Mesenchymal stem cell (in vitro differentiated cells and primary cell): ENCODE data around the gene LMX1B.
"Not testable (repeated sequence)": the region's sequence is repeated elsewhere in the genome, so short reads cannot be mapped to it uniquely, and the experiment has no call there.

ENCODE experiments used
- DNase-seq: peaks from one replicate; pipeline ENCODE4 v3.0.0-alpha.2; 2013
- H2AFZ ChIP-seq: one replicate; pipeline ENCODE4 v1.6.1; 2013; ENCODE audit warnings: low read depth, mild to moderate bottlenecking, control low read depth, inconsistent platforms, low read length, moderate library complexity
- H2AK5ac ChIP-seq: 2 replicates; pipeline ENCODE4 v1.6.1; 2013; ENCODE audit warnings: low read length, moderate library complexity, mild to moderate bottlenecking, inconsistent platforms; ENCODE audit not compliant: severe bottlenecking
- H2BK120ac ChIP-seq: one replicate; pipeline ENCODE4 v1.6.1; 2013; ENCODE audit warnings: low read depth, mild to moderate bottlenecking, inconsistent platforms, low read length, moderate library complexity
- H2BK12ac ChIP-seq, 2 experiments: one replicate each; pipeline ENCODE4 v1.6.1; 2013; ENCODE audit warnings: inconsistent platforms in 2 of 2, low read length in 2 of 2, mild to moderate bottlenecking in 2 of 2, moderate library complexity in 2 of 2, control low read depth in 1 of 2
- H2BK15ac ChIP-seq: one replicate; pipeline ENCODE4 v1.6.1; 2013; ENCODE audit warnings: mild to moderate bottlenecking, low read depth, inconsistent platforms; ENCODE audit not compliant: poor library complexity, severe bottlenecking
- H2BK5ac ChIP-seq: 2 replicates; pipeline ENCODE4 v1.6.1; 2013; ENCODE audit warnings: low read depth, mild to moderate bottlenecking, low read length, control low read depth, inconsistent platforms; ENCODE audit not compliant: poor library complexity, severe bottlenecking
- H3K14ac ChIP-seq, 2 experiments: one replicate each; pipeline ENCODE4 v1.6.1; 2013; ENCODE audit warnings: inconsistent platforms in 2 of 2, low read length in 2 of 2, control low read depth in 1 of 2, mild to moderate bottlenecking in 1 of 2, moderate library complexity in 1 of 2
- H3K18ac ChIP-seq, 2 experiments: one replicate each; pipeline ENCODE4 v1.6.1; 2013; ENCODE audit warnings: inconsistent platforms in 2 of 2, low read length in 2 of 2, control low read depth in 1 of 2, low read depth in 1 of 2, mild to moderate bottlenecking in 1 of 2
- H3K23ac ChIP-seq, 2 experiments: one replicate each; pipeline ENCODE4 v1.6.1; 2013; ENCODE audit warnings: inconsistent platforms in 2 of 2, low read length in 2 of 2, mild to moderate bottlenecking in 2 of 2, moderate library complexity in 2 of 2, control low read depth in 1 of 2
- H3K27ac ChIP-seq: 2 replicates; pipeline ENCODE4 v1.5.1; 2013; ENCODE audit warnings: mild to moderate bottlenecking, moderate library complexity, low read length, control low read depth, inconsistent platforms; ENCODE audit not compliant: poor library complexity, severe bottlenecking
- H3K27me3 ChIP-seq, 2 experiments: 2 replicates each; pipeline versions ENCODE4 v1.6.1 to v1.7.0; 2013; ENCODE audit warnings: low read length in 2 of 2, mild to moderate bottlenecking in 2 of 2, moderate library complexity in 2 of 2, control low read depth in 1 of 2, inconsistent platforms in 1 of 2; ENCODE audit not compliant: control insufficient read depth in 1 of 2, insufficient read depth in 1 of 2
- H3K36me3 ChIP-seq, 2 experiments: 2 replicates each; pipeline versions ENCODE4 v1.6.1 to v1.7.0; 2013; ENCODE audit warnings: low read length in 2 of 2, control low read depth in 1 of 2, inconsistent platforms in 1 of 2, low read depth in 1 of 2, mild to moderate bottlenecking in 1 of 2; ENCODE audit not compliant: insufficient read depth in 2 of 2, control insufficient read depth in 1 of 2
- H3K4ac ChIP-seq, 2 experiments: one replicate each; pipeline ENCODE4 v1.6.1; 2013; ENCODE audit warnings: inconsistent platforms in 2 of 2, low read length in 2 of 2, mild to moderate bottlenecking in 2 of 2, moderate library complexity in 2 of 2, control low read depth in 1 of 2, low read depth in 1 of 2
- H3K4me1 ChIP-seq: 2 replicates; pipeline ENCODE4 v1.6.1; 2013; ENCODE audit warnings: low read depth, low read length, control low read depth; ENCODE audit not compliant: control insufficient read depth, insufficient read depth
- H3K4me2 ChIP-seq: 2 replicates; pipeline ENCODE4 v1.6.1; 2013; ENCODE audit warnings: low read length, mild to moderate bottlenecking, inconsistent platforms; ENCODE audit not compliant: poor library complexity, severe bottlenecking
- H3K4me3 ChIP-seq, 2 experiments: 2 replicates each; pipeline versions ENCODE4 v1.5.1 to v1.7.0; 2013; ENCODE audit warnings: low read length in 2 of 2, mild to moderate bottlenecking in 2 of 2, control low read depth in 1 of 2, low read depth in 1 of 2; ENCODE audit not compliant: insufficient read depth in 1 of 2
- H3K79me1 ChIP-seq: replicated peaks from 2 replicates; pipeline ENCODE4 v1.6.1; 2013; ENCODE audit warnings: mild to moderate bottlenecking, control low read depth, low read length, inconsistent platforms; ENCODE audit not compliant: poor library complexity, severe bottlenecking
- H3K9ac ChIP-seq: 2 replicates; pipeline ENCODE4 v1.7.0; 2013; ENCODE audit warnings: mild to moderate bottlenecking, low read length, moderate library complexity
- H3K9me3 ChIP-seq: 2 replicates; pipeline ENCODE4 v1.7.0; 2013; ENCODE audit warnings: mild to moderate bottlenecking, low read length; ENCODE audit not compliant: control insufficient read depth
- H4K8ac ChIP-seq: one replicate; pipeline ENCODE4 v1.6.1; 2013; ENCODE audit warnings: inconsistent platforms, mild to moderate bottlenecking, low read length, moderate library complexity
- H4K91ac ChIP-seq: one replicate; pipeline ENCODE4 v1.6.1; 2013; ENCODE audit warnings: mild to moderate bottlenecking, low read length, inconsistent platforms
- WGBS: methylation state at CpG from one replicate; pipeline ENCODE4 v1.1.7; 2013; ENCODE audit warnings: mixed read lengths; 5-methylcytosine and 5-hydroxymethylcytosine counted together

The LMX1B gene

DNA sequence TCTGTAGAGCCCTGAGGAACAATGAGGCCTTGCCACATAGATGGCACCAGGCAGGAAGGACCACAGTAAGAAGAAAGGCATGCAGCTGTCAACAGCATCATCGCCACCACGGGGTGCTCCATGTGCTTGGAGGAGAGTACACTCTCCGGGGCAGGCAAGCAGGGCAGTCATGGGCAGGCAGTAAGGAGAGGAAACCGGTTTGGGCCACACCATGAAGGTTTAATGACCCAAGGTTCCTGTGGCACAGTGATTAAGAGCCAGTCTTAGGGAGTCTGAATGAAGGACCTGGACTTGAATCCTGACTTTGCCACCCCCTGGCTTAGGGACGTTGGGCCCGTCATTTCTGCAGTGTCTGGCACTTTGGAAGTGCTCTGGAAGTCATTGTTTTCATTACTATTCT, 110.5 kb downstream of the LMX1B start:
- Histone ChIP-seq H3K4me2 (no peak overlapping the region), H2AK5ac (no peak overlapping the region), H3K4me1 (peaks cover 23% of the 10 kb centered on the region), H3K4me3 (no peak overlapping the region), H2BK12ac (no peak overlapping the region), H2AFZ (no peak overlapping the region), H3K36me3 (no peaks in the 10 kb centered on the region), H3K9ac (no peak overlapping the region), H3K27ac (no peak overlapping the region), H3K27me3 (peaks cover 13 to 54% of the 10 kb centered on the region in 2 experiments), H2BK15ac (no peak overlapping the region), H3K4ac (no peak overlapping the region), H3K18ac (no peak overlapping the region), H3K9me3 (no peaks in the 10 kb centered on the region), H3K23ac (no peak overlapping the region), H2BK120ac (no peak overlapping the region), H3K14ac (no peak overlapping the region), H3K79me1 (no peaks in the 10 kb centered on the region), H2BK5ac (no peak overlapping the region), H4K8ac (no peak overlapping the region), H4K91ac (no peak overlapping the region)
- no peak for DNase-seq
- WGBS: 56% methylated on average over 6 of the region's 6 CpGs

DNA sequence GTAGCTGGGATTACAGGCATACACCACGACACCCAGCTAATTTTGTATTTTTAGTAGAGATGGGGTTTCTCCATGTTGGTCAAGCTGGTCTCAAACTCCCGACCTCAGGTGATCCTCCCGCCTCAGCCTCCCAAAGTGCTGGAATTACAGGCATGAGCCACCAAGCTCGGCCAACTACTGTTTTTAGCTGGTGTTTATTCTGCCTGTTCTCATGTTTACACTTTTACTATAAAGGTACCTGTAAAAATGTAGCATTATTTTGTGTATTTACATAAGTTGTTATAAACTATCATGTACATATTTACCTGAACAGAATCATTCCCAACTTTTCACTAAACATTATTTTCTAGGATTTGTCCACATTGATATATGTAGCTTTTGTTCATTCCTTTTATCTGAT, 111.8 kb downstream of the LMX1B start:
- Histone ChIP-seq H3K4me1 (peaks cover 15% of the 10 kb centered on the region), H3K27me3 (peaks cover 13 to 46% of the 10 kb centered on the region in 2 experiments)
- not testable (repeated sequence) for H2BK120ac ChIP-seq, H2BK12ac ChIP-seq, H4K91ac ChIP-seq, H3K9ac ChIP-seq, H3K4me2 ChIP-seq, H3K18ac ChIP-seq, H3K79me1 ChIP-seq, H3K4me3 ChIP-seq, H2BK5ac ChIP-seq, H3K9me3 ChIP-seq, H3K27ac ChIP-seq, H3K4ac ChIP-seq, H3K36me3 ChIP-seq, H4K8ac ChIP-seq, DNase-seq, H3K14ac ChIP-seq, H3K23ac ChIP-seq, H2AFZ ChIP-seq, H2AK5ac ChIP-seq, H2BK15ac ChIP-seq
- 90% methylated on average over 3 of the region's 4 CpGs for WGBS

DNA sequence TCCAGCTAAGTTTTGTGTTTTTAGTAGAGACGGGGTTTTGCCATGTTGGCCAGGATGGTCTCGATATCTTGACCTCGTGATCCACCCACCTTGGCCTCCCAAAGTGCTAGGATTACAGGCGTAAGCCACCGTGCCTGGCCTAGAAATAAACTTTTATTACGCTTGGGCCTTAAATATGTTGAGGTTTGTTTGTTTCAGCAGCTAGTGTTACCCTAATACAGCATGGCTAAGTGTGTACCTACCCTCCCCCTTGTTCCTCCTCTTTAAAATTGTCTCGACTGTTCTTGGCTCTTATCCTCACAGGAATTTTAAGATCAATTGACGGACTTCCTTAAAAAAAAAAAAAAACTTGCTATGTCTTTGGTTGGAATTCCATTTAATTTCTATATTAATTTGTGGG, 114.5 kb downstream of the LMX1B start:
- not testable (repeated sequence) for H3K27ac ChIP-seq, H2BK12ac ChIP-seq, H2BK120ac ChIP-seq, H3K9ac ChIP-seq, H3K79me1 ChIP-seq, H3K14ac ChIP-seq, H4K91ac ChIP-seq, H3K9me3 ChIP-seq, H3K4me2 ChIP-seq, H3K23ac ChIP-seq, DNase-seq, H3K4me3 ChIP-seq, H2AK5ac ChIP-seq, H4K8ac ChIP-seq, H3K4ac ChIP-seq, H2BK15ac ChIP-seq, H3K4me1 ChIP-seq, H2BK5ac ChIP-seq, H3K36me3 ChIP-seq, H3K18ac ChIP-seq, H2AFZ ChIP-seq
- WGBS: 84% methylated on average over 3 of the region's 8 CpGs
- peaks cover 11 to 33% of the 10 kb centered on the region in 2 experiments for H3K27me3 ChIP-seq

DNA sequence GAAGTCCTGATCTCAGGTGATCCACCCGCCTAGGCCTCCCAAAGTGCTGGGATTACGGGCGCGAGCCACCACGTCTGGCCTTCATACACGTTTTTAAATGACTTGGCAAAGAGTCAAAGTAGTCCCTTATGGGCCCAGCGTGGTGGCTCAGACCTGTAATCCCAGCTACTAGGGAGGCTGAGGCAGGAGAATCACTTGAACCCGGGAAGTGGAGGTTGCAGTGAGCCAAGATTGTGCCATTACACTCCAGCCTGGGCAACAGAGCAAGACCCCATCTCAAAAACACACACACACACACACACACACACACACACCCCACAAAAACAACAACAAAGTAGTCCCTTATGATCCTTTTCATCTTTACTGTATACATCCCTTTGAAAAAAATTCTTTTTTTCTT, 116.9 kb downstream of the LMX1B start:
- H2BK12ac ChIP-seq, H2BK5ac ChIP-seq, H4K8ac ChIP-seq, H3K36me3 ChIP-seq, DNase-seq, H3K4me2 ChIP-seq, H2AK5ac ChIP-seq, H3K9ac ChIP-seq, H2BK15ac ChIP-seq, H3K4ac ChIP-seq, H2AFZ ChIP-seq, H3K23ac ChIP-seq, H3K4me1 ChIP-seq, H2BK120ac ChIP-seq, H3K18ac ChIP-seq, H3K4me3 ChIP-seq, H4K91ac ChIP-seq, H3K27ac ChIP-seq, H3K79me1 ChIP-seq, H3K14ac ChIP-seq: not testable (repeated sequence)
- WGBS: 85% methylated on average over 8 of the region's 8 CpGs
- peaks cover 0 to 12% of the 10 kb centered on the region in 2 experiments for H3K27me3 ChIP-seq
- H3K9me3 ChIP-seq: peaks cover 21% of the 10 kb centered on the region
